Measurements from ENCODE around the gene SLX4IP.

Gene SLX4IP

DNA sequence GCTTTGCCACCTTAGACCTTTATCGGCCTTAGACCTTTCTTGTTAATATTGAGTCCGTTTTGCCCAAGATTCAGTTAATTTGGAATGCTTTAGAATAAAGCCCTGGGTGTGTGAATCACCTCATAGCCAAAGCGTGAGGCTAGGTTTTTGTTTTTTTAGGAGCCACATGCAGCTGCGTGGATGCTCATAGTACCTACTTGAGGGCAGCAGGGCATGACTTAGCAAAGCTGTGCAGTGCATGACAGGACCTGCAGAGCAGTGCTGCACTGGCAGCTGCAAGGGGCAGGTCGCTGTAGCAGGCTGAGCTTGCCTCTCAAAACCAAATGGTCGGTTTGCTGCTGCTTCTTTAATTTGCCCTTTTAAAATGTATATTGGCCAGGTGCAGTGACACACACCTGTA, 122.6 kb downstream of the SLX4IP start:
- TF ChIP-seq, protein P1, sequence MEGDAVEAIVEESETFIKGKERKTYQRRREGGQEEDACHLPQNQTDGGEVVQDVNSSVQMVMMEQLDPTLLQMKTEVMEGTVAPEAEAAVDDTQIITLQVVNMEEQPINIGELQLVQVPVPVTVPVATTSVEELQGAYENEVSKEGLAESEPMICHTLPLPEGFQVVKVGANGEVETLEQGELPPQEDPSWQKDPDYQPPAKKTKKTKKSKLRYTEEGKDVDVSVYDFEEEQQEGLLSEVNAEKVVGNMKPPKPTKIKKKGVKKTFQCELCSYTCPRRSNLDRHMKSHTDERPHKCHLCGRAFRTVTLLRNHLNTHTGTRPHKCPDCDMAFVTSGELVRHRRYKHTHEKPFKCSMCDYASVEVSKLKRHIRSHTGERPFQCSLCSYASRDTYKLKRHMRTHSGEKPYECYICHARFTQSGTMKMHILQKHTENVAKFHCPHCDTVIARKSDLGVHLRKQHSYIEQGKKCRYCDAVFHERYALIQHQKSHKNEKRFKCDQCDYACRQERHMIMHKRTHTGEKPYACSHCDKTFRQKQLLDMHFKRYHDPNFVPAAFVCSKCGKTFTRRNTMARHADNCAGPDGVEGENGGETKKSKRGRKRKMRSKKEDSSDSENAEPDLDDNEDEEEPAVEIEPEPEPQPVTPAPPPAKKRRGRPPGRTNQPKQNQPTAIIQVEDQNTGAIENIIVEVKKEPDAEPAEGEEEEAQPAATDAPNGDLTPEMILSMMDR (IDR thresholded peaks at IDR 0.05; ENCODE audit: borderline replicate concordance, control extremely low read depth, extremely low read depth, insufficient read depth, missing control alignments): no peak
- in situ Hi-C loops (cut with MboI; ENCODE audit: low sequenced_read_pairs, unreplicated experiment): loop anchor here (25.0 kb wide), 2 partner anchors 705 to 980 kb away; no protein-coding TSS in a partner anchor
- no peak for DNase-seq (ENCODE audit: low spot score)

DNA sequence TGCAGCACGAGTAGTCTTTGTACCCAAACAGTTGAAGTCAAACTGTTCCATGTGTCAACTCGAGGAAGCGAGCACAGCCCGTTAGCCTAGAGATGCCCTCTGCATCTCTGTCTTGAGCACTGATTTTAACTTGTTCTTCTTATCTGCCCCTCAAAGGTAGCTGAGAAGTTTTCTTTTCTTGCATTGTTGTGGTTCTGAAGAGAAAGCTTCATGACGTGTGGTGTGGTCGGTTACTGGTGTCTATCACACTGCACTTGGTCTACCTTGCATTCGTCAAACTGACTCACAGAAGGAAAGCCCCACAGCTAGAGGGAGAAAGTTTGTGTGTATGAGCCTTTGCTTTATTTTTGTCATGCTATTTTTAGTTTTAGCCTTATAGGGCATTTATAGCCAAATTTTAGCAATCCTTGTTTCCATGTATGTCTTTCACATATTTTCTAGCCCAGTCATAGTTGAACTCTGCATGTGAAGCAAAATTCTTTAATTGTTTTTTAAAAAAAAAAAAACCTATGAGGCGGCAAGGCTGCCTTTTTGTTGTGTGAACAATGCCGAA, 123.6 kb downstream of the SLX4IP start:
- in situ Hi-C loops (cut with MboI; ENCODE audit: low sequenced_read_pairs, unreplicated experiment): loop anchor here (25.0 kb wide), 2 partner anchors 704 to 979 kb away; no protein-coding TSS in a partner anchor
- TF ChIP-seq, protein P1 (IDR thresholded peaks at IDR 0.05; ENCODE audit: borderline replicate concordance, control extremely low read depth, extremely low read depth, insufficient read depth, missing control alignments): no peak
- peak; percentile 61 for DNase-seq (ENCODE audit: low spot score)

DNA sequence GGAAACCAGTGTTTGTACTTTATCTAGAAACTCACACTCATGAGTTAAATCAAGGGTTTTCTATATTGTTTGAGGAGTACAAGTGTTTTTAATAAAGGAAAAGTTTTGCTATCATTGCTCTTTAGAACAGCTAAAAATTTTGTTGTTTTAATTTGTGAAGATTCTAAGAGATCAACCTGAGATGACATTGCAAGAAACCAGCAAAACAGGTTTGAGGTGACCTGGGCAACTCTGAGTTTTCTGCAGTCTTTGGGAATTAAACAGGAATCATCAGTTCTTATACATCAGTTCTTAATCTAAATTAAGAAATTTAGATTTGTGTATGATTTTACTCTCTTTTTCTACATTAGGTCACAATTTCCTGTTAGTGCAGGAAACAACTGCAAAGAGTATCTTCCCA, 124.2 kb downstream of the SLX4IP start:
- no peak for DNase-seq (ENCODE audit: low spot score)
- TF ChIP-seq, protein P1 (IDR thresholded peaks at IDR 0.05; ENCODE audit: borderline replicate concordance, control extremely low read depth, extremely low read depth, insufficient read depth, missing control alignments): no peak
- in situ Hi-C loops (cut with MboI; ENCODE audit: low sequenced_read_pairs, unreplicated experiment): loop anchor here (25.0 kb wide), 2 partner anchors 703 to 978 kb away; no protein-coding TSS in a partner anchor

DNA sequence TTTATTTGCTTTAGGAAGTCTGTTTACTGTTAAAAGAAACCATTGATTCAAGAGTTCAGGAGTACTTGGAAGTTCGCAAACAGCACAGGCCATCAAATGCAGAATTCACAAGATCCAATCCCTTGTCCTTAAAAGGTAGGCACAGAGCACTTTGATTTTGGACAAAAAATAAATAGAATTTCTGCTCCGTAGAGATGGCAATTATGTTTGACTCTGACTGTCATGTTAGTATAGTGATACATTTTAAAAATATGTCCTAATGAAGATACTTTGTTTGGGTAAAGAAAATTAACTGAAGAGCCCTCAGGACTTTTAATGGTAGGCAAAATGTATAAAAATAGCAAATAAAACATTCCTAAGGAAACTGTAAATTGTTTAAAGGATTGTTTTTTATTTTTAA, 125.6 kb downstream of the SLX4IP start:
- TF ChIP-seq, protein P1 (IDR thresholded peaks at IDR 0.05; ENCODE audit: borderline replicate concordance, control extremely low read depth, extremely low read depth, insufficient read depth, missing control alignments): no peak
- DNase-seq (ENCODE audit: low spot score): no peak
- in situ Hi-C loops (cut with MboI; ENCODE audit: low sequenced_read_pairs, unreplicated experiment): loop anchor here (25.0 kb wide), 2 partner anchors 702 to 977 kb away; no protein-coding TSS in a partner anchor

DNA sequence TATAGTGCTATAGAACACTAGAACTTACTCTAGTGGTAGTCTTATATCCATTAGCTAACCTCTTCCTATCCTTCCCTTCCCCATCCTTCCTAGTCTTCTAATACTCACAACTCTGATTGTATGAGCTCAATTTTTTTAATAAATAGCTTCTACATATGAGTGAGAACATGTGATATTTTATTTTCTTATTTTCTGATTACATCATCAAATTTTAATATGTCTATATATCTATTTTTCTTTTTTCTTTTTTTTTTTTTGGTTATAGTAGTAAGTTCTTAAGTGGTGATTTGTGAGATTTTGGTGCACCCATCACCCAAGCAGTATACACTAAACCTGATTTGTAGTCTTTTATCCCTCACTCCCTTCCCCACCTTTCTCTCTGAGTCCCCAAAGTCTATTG, 126.2 kb downstream of the SLX4IP start:
- no peak for DNase-seq (ENCODE audit: low spot score)
- in situ Hi-C loops (cut with MboI; ENCODE audit: low sequenced_read_pairs, unreplicated experiment): loop anchor here (25.0 kb wide), 2 partner anchors 701 to 976 kb away; no protein-coding TSS in a partner anchor
- TF ChIP-seq, protein P1 (IDR thresholded peaks at IDR 0.05; ENCODE audit: borderline replicate concordance, control extremely low read depth, extremely low read depth, insufficient read depth, missing control alignments): no peak

DNA sequence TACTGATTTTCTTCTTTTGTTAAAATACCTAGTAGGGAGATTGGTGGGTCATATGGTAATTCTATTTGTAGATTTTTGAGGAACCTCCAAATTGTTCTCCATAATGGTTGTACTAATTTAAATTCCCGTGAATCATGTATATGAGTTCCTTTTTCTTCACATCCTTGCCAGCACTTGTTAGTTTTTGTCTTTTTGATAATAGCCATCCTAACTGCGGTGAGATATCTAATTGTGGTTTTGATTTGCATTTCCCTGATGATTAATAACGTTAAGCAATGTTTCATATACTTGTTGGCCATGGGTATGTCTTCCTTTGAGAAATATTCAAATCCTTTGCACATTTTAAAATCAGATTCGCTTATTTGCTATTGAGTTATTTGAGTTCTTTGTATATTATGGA, 127.8 kb downstream of the SLX4IP start:
- TF ChIP-seq, protein P1 (IDR thresholded peaks at IDR 0.05; ENCODE audit: borderline replicate concordance, control extremely low read depth, extremely low read depth, insufficient read depth, missing control alignments): no peak
- in situ Hi-C loops (cut with MboI; ENCODE audit: low sequenced_read_pairs, unreplicated experiment): loop anchor here (25.0 kb wide), 2 partner anchors 699 to 974 kb away; no protein-coding TSS in a partner anchor
- DNase-seq (ENCODE audit: low spot score): no peak
